HG02973 (cell line): ENCODE measurements around the gene PCSK9.
"Not testable (repeated sequence)": the region's sequence is repeated elsewhere in the genome, so short reads cannot be mapped to it uniquely, and the experiment has no call there.

ENCODE experiments used
- ATAC-seq: cut with Tn5 transposase; IDR thresholded peaks from one replicate; pipeline ENCODE4 v1.9.1; 2021; ENCODE audit warnings: moderate library complexity; ENCODE audit not compliant: unreplicated experiment

The PCSK9 gene

DNA sequence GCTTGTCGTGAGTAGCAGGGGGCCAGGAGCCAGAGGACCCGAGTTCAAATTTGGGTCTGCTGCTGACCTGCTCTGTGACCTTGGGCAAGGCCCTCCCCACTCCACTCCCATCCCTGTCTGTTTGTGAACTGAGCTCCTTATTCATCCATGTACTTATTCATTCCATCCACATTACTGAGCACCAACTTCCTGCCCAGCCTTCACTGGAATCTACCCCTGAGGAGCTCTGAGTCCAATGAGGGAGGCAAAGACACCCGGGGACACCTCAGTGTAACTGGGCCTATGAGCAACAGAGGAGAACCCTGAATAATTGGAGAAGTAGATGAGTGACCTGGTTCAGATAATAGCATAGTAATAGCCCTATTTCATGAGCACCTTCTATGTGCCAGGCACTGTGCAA, 31.7 kb upstream of the PCSK9 start:
- no peak for ATAC-seq

DNA sequence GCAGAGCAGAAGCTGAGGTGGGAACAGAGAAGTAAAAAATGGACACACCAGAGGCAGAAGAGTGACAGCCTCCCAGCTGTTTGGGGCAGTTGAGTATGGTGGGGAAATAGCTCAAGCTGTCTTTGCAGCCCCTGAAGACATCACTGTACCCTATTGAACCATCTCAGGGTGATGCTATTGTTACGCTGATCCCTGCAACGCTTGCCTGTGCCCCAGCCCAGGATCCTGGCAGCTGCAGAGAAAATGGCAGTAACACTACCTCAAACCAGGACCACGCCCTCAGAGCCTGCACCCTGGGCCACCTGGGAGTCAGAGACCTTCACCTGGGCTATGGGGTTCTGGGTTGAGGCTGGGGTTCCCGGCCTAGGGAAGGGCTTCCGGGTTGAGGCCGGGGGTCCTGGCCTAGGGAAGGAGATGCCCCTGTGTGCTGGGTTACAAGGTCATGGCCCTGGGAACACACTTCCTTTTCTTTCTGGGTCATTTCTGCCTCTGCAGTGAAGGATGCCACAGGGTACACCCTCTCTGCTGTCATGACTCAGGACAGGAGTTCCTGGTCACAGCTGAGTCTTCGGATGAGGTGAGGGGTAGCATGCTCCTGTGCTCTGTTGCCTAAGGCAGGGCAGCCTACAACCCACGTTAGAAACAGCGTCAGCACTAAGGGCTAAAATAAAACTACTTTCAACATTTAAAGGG, 29.0 kb upstream of the PCSK9 start:
- ATAC-seq, result no peak

DNA sequence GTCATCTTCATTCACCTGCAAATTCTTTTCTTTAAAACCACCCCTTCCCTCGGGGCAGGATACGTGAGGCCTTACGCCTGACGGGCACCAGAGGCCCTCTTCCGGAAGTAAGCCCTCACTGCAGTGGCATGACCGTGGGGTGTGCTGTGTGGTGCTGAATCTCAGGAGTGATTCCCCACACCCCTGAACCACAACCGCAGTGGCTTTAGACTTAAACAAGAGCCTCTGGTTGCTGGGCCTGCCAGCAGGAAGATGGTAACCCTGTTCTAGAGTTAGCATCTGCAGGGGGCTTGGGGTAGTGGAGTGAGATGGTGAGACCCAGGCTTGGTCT, 28.5 kb upstream of the PCSK9 start:
- no peak for ATAC-seq

DNA sequence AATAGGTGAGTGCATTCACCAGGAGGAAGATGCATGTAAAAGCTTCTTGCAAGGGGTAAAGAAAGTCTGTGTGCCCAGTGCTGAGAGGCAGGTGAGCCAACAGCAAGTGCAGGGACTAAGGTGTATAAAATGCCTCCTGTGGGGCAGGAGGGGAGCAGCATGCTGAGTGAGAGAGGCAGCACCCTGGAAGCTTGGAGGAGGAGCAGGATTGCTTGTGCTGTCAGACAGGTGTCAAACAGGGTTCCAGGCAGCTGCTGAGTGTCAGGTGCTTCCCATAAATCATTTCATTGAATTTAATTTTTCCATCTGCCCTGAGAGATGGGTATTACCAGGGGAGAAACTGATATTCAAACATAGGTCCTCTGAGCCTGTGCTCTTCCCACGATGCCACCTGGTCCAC, 26.7 kb upstream of the PCSK9 start:
- no peak for ATAC-seq

DNA sequence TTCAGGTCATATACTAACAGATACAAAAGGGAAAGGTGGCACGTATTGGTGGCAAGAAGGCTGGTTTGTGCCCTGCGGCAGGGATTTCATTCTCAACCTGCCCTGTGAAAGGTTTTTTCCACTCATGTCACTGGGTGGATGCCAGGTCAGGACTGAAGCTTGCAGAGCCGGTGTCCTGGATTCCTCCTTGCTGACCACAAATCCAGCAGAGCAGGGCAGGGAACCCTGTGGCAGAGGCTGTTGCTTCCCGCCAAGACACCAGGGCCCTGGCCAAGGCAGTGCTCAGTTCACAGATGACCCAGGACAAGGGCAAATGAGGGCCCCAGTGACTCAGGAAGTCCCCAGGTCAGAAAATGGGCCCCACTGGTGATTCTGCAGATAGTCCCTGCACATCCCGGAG, 24.2 kb upstream of the PCSK9 start:
- ATAC-seq, result no peak

DNA sequence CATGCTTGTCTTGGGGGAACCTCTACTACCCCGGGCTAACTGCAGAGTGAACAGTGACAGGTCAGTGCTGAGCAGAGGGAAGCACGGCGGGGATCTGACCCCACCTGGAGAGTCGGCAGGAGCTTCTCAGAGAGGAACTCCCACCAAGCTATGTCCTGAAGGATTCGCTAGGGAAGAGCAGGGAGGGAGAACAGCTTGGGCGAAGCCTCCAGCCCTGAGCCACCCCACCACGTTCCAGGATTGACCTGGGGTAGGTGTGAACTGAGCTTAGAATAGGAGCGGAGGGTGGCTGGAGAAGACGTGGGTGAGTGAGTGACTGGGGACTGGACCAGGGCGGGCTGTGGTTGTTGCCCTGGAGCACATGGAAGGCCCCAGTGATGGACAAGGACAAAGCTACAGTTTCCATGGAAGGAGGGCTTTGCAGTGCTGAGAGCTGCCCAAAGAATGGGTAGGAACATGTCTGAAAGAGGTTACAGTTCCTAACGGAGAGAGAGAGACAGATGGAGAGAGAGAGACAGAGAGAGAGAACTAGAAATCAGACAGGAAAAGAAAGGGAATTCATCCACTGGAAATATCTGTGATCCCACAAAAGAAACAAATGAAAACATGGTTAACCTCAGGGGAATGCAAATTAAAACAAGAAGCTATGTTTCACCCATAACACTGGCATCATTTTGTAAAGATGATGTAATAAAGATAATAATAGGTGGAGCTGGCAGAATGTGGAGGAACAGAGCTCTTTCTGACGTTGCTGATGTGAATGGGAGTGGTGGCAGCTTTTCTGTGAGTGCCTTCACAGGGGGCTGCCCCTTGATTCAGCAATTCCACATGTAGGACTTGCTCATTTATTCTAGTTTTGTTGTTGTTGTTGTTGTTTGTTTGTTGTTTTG, 23.4 kb upstream of the PCSK9 start:
- no peak for ATAC-seq

DNA sequence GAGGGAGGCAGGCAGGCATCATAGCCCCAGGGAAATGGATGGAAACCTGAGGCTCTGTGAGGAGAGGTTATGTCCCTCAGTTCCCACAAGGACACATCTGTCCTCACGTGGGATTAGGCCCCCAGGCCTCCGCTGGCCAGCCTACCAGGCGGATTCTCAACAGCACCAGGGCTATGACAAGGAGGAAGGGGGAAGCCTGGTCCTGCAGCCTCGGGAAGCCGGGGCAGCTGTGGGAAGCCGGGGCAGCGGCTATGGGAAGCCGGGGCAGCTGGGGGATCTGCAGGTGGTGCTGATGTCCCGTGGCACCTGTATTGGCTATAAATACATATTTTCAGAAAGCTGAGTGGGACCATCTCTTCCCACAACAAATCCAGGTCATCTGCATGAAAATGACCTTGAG, 21.0 kb upstream of the PCSK9 start:
- no peak for ATAC-seq

DNA sequence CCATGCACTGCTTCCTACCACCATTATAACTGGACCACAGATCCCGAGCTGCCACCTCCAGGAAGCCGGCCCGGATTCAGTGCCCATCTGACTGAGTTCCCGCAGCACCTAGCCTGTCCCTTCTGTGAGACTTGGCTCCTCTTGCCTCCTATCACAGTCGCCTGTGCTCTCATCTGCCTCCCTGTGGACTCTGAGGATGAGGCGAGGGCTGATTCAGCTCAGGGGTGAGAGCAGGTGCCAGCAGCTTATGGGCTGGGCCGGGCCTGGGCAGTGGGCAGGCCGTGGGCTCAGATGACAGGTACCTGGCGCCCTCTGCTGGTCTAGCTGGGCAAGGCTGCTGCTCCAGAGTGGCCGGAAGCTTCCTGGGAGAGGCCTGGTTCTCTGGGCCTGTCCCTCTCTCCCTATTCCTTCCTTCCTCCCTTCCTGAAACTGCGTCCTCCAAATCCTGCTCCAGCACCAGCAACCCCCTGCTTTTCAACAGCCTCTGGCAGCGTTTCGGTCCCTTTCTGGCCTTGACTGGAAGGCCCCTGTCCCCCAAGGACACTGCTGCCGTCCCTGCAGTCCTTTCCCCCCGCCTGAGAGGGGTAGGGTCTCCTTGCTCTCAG, 17.3 kb upstream of the PCSK9 start:
- no peak for ATAC-seq

DNA sequence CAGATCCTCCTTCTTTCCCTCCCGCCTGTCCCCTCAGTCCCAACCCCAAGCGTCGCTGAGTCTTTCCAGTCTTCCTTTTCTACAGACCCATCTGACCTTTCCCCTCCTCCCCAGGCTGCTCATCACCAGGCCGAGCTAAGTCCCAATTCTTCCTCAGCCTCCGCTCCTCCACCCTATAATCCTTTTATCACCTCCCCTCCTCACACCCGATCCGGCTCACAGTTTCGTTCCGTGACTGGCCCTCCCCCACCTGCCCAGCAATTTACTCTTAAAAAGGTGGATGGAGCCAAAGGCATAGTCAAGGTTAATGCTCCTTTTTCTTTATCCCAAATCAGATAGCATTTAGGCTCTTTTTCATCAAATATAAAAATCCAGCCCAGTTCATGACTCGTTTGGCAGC, 15.2 kb upstream of the PCSK9 start:
- not testable (repeated sequence) for ATAC-seq

DNA sequence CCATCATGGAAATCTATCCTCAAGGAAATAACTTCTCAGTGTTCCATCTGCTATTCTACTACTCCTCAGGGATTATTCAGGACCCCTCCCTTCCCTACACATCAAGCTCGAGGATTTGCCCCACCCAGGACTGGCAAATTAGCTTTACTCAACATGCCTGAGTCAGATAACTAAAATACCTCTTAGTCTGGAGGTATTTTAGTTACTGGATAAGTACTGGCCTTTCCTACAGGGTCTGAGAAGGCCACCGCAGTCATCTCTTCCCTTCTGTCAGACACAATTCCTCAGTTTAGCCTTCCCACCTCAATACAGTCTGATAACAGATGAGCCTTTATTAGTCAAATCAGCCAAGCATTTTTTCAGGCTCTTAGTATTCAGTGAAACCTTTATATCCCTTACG, 12.7 kb upstream of the PCSK9 start:
- ATAC-seq, result not testable (repeated sequence)

DNA sequence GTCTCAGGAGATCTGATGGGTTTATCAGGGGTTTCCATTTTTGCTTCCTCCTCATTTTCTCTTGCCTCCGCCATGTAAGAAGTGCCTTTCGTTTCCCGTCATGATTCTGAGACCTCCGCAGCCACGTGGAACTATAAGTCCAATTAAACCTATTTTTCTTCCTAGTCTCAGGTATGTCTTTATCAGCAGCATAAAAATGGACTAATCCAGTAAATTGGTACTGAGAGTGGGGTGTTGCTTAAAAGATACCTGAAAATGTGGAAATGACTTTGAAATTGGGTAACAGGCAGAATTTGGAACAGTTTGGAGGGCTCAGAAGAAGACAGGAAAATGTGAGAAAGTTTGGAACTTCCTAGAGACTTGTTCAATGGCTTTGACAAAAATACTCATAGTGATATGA, 8.2 kb upstream of the PCSK9 start:
- not testable (repeated sequence) for ATAC-seq

DNA sequence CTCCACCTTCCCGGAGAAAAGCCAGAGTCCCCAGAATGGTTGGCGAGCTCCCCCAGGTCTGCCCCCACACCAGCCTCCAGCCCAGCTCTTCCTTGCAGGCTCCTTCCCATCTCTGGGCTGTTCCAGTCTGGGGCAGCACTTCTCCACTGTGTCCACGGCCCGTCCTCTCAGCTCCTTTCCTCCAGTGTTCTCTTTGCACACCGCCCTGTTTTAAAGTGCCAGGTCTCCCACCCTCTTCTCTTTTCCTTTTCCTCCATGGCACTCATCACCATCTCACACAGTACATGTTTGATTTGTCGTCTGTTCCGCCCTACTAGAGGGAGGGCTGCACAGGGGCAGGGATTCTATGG, 6.1 kb upstream of the PCSK9 start:
- no peak for ATAC-seq

DNA sequence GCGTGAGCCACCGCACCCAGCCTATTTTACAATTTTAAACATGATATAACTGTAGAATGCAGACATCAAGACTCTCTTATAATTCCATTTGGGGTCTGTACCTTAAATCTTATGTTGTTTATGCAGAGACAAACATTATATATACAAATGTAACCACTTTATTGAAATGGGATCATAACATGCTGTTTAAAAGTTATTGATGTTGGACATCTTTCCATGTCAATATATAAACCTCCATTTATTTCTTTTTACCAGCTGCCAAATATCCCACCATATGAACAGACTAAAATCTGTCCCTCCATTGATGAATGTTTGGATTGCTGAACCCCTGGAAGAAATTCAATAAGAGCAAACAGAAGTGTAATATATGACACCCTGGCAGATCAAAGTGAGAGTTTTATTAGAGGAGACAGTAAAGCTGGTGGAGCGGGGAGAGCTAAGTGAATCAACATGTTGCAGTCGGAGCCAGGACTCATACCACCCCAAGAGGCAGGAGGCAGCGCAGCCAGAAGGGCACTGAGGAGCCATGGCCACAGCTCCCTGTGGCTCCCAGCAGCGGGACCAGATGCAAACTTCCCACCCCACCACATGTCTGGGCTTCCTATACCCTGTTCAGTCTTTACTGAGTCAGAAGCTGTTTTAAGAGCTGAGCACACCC, 4.7 kb upstream of the PCSK9 start:
- ATAC-seq, result no peak

DNA sequence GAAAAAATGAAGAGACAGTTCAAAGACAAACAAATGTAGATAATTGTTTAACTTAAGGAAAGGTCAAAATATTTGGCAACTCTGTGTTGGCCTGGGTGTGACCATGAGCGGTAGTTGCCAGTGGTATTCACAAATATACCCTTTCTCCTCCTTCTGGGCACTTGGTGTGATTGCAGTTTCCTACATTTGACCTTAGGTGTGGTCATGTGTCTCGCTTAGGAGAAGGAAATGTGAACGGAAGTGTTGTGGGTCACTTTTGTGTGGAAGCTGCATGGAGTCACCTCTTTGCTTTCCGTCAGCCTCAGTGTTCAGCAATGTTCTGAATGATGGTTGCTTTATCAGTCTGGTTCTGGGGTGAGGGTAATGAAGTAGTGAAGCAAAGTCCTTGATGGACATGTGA, 3.4 kb upstream of the PCSK9 start:
- no peak for ATAC-seq

DNA sequence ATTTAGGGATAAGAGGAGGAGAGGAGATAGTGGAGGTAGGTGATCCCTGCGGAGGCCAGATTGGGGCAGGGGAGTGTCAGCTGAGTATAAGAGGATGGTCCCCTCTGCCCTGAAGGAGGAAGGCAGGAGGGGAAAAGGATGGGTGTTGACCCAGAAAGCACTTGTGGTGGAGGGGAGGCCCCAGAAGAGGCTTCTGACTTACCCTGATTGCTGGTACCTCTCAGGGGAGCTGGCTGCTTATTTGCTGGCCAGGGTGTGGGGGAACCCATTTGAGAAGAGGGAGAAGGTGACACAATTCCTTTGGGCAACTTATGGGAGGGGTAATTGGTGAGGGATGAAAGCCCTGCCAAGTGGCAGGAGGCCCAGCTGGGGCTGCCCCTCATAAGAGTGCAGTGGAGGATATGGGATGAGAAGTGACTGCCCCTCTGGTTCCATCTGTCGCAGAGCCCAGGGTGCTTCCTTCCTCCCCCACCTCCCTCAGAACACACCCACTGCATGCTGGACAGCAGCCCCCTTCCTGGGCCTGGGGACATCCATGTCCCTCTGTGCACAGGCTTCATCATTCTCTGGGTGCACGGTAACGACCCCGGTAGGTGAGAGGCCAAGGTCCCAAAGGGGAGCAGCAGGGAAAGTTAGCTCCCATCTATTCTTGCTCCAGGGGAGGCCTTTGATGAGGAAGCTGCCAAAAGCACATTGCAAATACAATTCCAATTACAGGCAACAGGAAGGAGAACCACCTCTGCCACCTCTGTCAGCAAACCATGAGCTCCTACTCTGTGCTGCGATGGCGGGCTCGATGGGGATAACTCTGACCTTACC, 1.4 kb upstream of the PCSK9 start:
- ATAC-seq, result no peak

DNA sequence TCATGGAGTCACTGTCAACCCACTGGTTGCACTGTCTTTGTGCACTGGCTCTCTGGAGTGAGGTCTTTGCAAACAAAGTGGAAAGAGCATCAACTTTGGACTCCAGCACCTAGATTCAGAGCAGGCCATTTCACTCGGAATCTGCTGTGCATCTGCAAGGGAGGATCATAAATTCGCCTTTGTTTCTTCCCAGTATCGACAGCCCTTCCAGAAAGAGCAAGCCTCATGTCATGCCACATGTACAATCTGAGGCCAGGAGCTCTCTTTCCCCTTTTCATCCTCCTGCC, 853 bp upstream of the PCSK9 start:
- no peak for ATAC-seq

DNA sequence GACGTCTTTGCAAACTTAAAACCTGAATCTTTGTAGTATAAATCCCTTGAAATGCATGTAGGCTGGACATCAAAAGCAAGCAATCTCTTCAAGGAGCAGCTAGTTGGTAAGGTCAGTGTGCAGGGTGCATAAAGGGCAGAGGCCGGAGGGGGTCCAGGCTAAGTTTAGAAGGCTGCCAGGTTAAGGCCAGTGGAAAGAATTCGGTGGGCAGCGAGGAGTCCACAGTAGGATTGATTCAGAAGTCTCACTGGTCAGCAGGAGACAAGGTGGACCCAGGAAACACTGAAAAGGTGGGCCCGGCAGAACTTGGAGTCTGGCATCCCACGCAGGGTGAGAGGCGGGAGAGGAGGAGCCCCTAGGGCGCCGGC, 390 bp upstream of the PCSK9 start:
- no peak for ATAC-seq

DNA sequence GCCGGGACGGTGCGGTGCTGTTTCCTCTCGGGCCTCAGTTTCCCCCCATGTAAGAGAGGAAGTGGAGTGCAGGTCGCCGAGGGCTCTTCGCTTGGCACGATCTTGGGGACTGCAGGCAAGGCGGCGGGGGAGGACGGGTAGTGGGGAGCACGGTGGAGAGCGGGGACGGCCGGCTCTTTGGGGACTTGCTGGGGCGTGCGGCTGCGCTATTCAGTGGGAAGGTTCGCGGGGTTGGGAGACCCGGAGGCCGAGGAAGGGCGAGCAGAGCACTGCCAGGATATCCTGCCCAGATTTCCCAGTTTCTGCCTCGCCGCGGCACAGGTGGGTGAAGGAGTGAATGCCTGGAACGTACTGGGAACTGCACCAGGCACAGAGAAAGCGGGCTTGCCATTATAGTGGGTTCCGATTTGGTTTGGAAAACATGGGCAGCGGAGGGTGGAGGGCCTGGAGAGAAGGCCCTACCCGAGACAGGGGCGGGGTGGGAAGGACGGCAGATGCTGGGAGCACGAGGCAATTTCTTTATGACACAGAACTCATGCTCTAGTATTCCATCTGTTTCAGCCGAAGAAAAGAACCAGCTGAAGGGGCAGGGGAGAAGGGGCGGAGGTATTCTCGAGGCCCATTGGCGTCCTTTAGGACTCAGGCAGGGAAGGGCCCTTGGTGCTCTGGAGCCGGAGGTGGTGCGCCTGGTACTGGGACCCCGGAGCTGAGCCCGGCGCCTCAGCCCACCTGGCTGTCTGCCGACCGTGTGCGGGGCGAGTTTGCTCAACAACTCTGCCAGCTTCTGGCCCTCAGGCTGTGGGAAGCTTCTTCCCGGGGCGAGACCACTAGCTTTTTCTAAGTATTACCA, 960 bp downstream of the PCSK9 start:
- no peak for ATAC-seq

DNA sequence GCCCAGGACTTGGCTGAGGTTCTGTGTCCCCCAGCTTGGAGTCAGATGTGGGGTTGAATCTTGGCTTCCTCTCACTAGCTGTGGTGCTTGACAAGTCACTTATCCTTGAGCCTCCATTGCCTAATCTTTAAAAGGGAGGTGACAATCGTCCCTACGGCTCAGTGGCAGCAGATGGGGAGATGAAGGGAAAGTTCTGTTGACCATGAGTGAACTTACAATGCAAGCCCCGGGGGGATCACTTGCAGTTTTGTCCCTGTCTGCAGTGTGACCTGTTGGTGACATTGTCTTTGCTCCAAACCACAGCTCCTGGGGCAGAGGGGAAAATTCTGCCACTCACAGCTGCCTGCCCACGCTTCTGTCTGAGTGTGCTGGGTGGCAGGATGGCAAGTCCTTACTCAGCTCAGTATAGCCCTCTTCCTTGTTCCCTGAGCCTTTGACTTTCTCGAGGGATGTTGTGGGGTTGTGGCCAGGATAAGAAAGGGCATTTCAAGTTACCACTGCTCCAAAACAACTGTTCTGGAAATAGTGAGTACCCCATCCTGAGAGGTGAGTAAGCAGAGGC, 1.7 kb downstream of the PCSK9 start:
- no peak for ATAC-seq

DNA sequence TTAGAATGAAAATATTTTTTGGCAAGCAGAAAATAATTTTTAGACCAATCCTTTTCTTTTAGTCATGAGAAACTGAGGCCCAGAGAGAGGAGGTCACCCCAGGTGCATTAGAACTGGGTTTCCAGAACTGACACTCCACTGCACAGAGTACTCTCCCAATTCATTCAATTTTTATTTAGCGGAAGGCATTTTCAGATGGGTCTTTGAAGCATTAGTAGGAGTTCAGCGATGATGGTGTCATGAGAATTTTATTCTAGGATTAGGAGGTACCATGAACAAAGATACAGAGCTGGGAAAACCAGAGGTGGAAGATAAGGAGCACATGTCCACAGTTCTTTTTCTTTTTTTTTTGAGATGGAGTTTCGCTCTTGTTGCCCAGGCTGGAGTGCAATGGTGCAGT, 2.3 kb downstream of the PCSK9 start:
- ATAC-seq, result no peak
